ENCODE measurements around the gene AGER. TPM values are rescaled to one million over a fixed set of nuclear protein-coding genes. Genes with fewer than 3 reads are reported as not detected.
A peak's percentile ranks its signal among the peaks of the same experiment; 100 is the strongest.

AGER gene
- total and polyA plus RNA-seq, 9 of the 15 experiments (the other 6 are each of a cell fraction or from before 2014, with no cell fraction given), result 1.2 to 11.5 (median 4.1) TPM

DNA sequence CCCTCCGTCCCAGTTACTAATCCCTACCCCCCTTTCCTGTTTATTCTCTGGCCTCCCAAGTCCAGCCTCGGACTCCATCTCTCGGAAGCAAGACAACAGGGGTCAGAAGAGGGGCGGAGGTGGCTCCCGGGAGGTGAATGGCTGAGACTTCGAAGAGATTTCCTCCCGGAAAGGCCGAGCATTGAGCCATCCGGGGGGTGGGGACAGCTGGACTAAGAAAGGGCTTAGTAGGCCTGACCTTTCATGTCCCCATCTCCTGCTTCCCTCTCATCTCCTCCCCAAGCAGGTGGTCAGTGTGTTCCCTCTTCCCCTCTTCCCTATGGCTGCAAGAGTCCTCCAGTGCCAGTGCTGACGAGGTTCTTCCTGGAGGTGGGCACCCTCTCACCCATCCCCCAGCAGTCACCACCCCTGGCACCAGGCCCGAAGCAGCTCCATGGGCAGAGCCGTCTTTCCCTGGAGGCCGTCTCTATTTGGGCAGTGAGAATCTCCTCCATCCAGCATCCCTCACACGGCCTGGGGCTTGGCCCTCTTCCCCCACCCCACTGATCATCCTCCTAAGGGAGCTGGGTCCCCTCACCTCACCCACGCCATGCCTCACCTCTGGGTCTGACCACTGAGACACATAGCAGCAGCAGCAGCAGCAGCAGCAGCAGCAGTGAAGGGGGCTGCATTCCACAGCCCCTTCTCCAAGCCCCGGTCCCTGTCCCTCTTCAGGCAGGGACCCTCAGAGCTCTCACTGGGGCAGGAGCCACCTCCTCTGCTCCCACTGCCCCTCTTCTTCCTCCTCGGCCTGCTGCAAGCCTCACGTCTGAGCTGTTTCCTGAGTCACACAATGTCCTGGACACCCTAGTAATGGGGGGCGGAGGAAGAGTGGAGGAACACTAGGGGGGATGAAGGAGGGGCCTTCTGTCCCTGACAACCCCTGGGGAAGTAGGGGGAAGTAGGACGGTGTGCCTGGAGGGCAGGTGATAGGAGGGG, 39.5 kb upstream of the AGER start, which contains the start of gene NOTCH4:
Gene NOTCH4 (minus strand): TSS at position 810 of the 978 bp plus-strand sequence. CDS start 139 bp downstream, at position 671.
- no peaks in the 10 kb centered on the region for H3K9me3 ChIP-seq (replicated peaks; ENCODE audit: control insufficient read depth, insufficient read depth, low read depth, low read length)
- intact Hi-C loops (cut with micrococcal nuclease) (no loop called here), in situ Hi-C loops (cut with MboI) (no loop called here)
- H3K4me2 ChIP-seq (ENCODE audit: insufficient read depth, low read length), result no peak within 1 kb of the TSS
- no peaks in the 10 kb centered on the region for H3K9me1 ChIP-seq (ENCODE audit: control insufficient read depth, insufficient read depth, low read length)
- H3K4me1 ChIP-seq (replicated peaks in 1 of 2; ENCODE audit: control insufficient read depth in 2 of 2, insufficient read depth in 2 of 2, low read length in 2 of 2), result peaks cover 0 to 4% of the 10 kb centered on the region in 2 experiments; a peak in 3 of 5 replicates
- H3K27me3 ChIP-seq (ENCODE audit: control insufficient read depth in 2 of 2, insufficient read depth in 2 of 2, low read length in 2 of 2), result peaks cover 28 to 54% of the 10 kb centered on the region in 2 experiments; a peak in 4 of 5 replicates
- no peaks in the 10 kb centered on the region for H3K79me2 ChIP-seq (ENCODE audit: control insufficient read depth, insufficient read depth, low read length)
- FAIRE-seq (no peak), DNase-seq (ENCODE audit: extremely low read depth in 1 of 4, low spot score in 3 of 4) (no peak), ATAC-seq (no peak)
- no TSS peak for BruUV-seq (replicated peaks)
- H3K4me3 ChIP-seq, result no peak within 1 kb of the TSS
- no peaks in the 10 kb centered on the region; the same call in none of the 2 replicates for H4K20me1 ChIP-seq (replicated peaks; ENCODE audit: control insufficient read depth, insufficient read depth, low read length)
- POLR2A ChIA-PET, result interaction anchor here (0.6 kb wide), 1 partner anchor 164 kb away, joined by 3 read pairs; no protein-coding TSS in a partner anchor
- TF ChIP-seq HNRNPLL (IDR thresholded peaks at IDR 0.05; ENCODE audit: low read depth, low read length, poor library complexity, severe bottlenecking) (peak; percentile 3), HDAC6 (IDR thresholded peaks at IDR 0.05; ENCODE audit: low read depth, low read length) (no peak)
- H3K27ac ChIP-seq (ENCODE audit: extremely low read depth, low read depth, low read length), result no peak within 1 kb of the TSS
- H3K36me3 ChIP-seq (ENCODE audit: control insufficient read depth, insufficient read depth, low read length), result no peaks in the 10 kb centered on the region
- no peak within 1 kb of the TSS for H2AFZ ChIP-seq (ENCODE audit: low read depth, low read length)
- CTCF ChIA-PET (ENCODE audit: low intra/inter-chr PET ratio), result interaction anchor here (0.6 kb wide), 1 partner anchor 175 kb away, joined by 3 read pairs; no protein-coding TSS in a partner anchor
- 8% methylated on average over 20 of the region's 20 CpGs for WGBS (ENCODE audit: insufficient coverage, low coverage, missing lambda C conversion rate)
- 0 out of 4 replicates have a peak within 1 kb of the TSS, but pooled peaks of 1 of the 2 experiments have one; percentile 47 for H3K9ac ChIP-seq (ENCODE audit: insufficient read depth in 1 of 2, low read depth in 2 of 2, low read length in 2 of 2)
